Measurements from ENCODE around the gene CSPG4. TPM values are rescaled to one million over a fixed set of nuclear protein-coding genes. Genes with fewer than 3 reads are reported as not detected.

CSPG4 gene
- total and polyA plus RNA-seq, 2 of the 4 experiments (the other 2 are of a cell fraction), result 12.4 to 28.4 TPM

- CTCF ChIA-PET, result interaction anchor here (1.4 kb wide), 1 partner anchor 104 kb away, joined by 4 read pairs; no protein-coding TSS in a partner anchor
Observed at GRCh38 chr15:75693501-75694240, 19.0 kb downstream of the CSPG4 start.

More at GRCh38 chr15:75693501-75694240, 19.0 kb downstream of the CSPG4 start:
- Histone ChIP-seq H3K27ac (ENCODE audit: insufficient read depth, low read length) (peak overlapping the region; percentile 91), H4K8ac (ENCODE audit: low read depth in 2 of 2, low read length in 2 of 2) (peak overlapping the region; percentile 44 to 86), H2BK15ac (ENCODE audit: low read depth, low read length) (peak overlapping the region; percentile 94; the same call in 2 of the 3 replicates), H3K14ac (replicated peaks; ENCODE audit: low read depth, low read length) (peak overlapping the region; percentile 96), H3K56ac (ENCODE audit: extremely low read depth, insufficient read depth, low read length) (peak overlapping the region; percentile 67), H3K79me1 (ENCODE audit: low read depth in 1 of 2, low read length in 2 of 2) (peaks cover 11 to 52% of the 10 kb centered on the region in 2 experiments), H3K9me1 (ENCODE audit: insufficient read depth, low read length) (peaks cover 6% of the 10 kb centered on the region), H3K4me2 (ENCODE audit: low read depth, low read length) (peak overlapping the region; percentile 10), H3K9ac (ENCODE audit: low read depth, low read length) (peak overlapping the region; percentile 58), H2BK5ac (ENCODE audit: low read depth, low read length, poor library complexity, severe bottlenecking) (peak overlapping the region; percentile 93), H3K9me3 (ENCODE audit: control insufficient read depth, insufficient read depth, low read length) (no peaks in the 10 kb centered on the region), H2AK5ac (ENCODE audit: low read depth, low read length) (peak overlapping the region; percentile 93), H4K20me1 (ENCODE audit: insufficient read depth, low read length) (peaks cover 8% of the 10 kb centered on the region; the same call in 1 of the 2 replicates), H3K4me1 (ENCODE audit: control insufficient read depth, insufficient read depth, low read length) (peaks cover 25% of the 10 kb centered on the region), H3K4ac (ENCODE audit: low read depth, low read length) (peak overlapping the region; percentile 99), H2BK20ac (ENCODE audit: low read depth, low read length) (peak overlapping the region; percentile 89), H3K4me3 (ENCODE audit: insufficient read depth, low read depth, low read length) (no peak overlapping the region), H3K27me3 (ENCODE audit: control insufficient read depth, insufficient read depth, low read length) (no peaks in the 10 kb centered on the region), H3K23ac (ENCODE audit: low read depth, low read length) (peak overlapping the region; percentile 94), H2AFZ (replicated peaks; ENCODE audit: low read length, poor library complexity) (peak overlapping the region; percentile 61), H2AK9ac (replicated peaks; ENCODE audit: low read depth, low read length, poor library complexity) (peak overlapping the region; percentile 50), H4K91ac (ENCODE audit: insufficient read depth, low read depth, low read length) (peak overlapping the region; percentile 92), H3K18ac (ENCODE audit: low read depth, low read length) (peak overlapping the region; percentile 73), H4K5ac (ENCODE audit: low read depth, low read length) (peak overlapping the region; percentile 35), H2BK120ac (ENCODE audit: low read depth, low read length) (peak overlapping the region; percentile 94), H3K36me3 (ENCODE audit: control insufficient read depth, insufficient read depth, low read length) (peaks cover 8% of the 10 kb centered on the region)
- dilution Hi-C loops (cut with HindIII; ENCODE audit: low sequenced_read_pairs, unreplicated experiment) (no loop called here), in situ Hi-C loops (cut with MboI; ENCODE audit: low sequenced_read_pairs) (no loop called here), intact Hi-C loops (cut with micrococcal nuclease) (loop anchor here (2.0 kb wide), 2 partner anchors 39 to 109 kb away; no protein-coding TSS in a partner anchor)
- WGBS, 2 experiments (ENCODE audit: extremely low coverage in 2 of 2, insufficient read length in 1 of 2), result 63% methylated on average over 2 of the region's 14 CpGs; no CpG with 5 or more reads in 1 of the 2 experiments
- DNase-seq (peak; percentile 76), ATAC-seq (ENCODE audit: low read depth) (no peak)
- POLR2A ChIA-PET (ENCODE audit: unreplicated experiment), result interaction anchor here (0.7 kb wide), 1 partner anchor 16 kb away, joined by 3 read pairs; no protein-coding TSS in a partner anchor
- BruUV-seq (replicated peaks), result no TSS peak
- TF ChIP-seq, protein P1, sequence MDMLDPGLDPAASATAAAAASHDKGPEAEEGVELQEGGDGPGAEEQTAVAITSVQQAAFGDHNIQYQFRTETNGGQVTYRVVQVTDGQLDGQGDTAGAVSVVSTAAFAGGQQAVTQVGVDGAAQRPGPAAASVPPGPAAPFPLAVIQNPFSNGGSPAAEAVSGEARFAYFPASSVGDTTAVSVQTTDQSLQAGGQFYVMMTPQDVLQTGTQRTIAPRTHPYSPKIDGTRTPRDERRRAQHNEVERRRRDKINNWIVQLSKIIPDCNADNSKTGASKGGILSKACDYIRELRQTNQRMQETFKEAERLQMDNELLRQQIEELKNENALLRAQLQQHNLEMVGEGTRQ (IDR thresholded peaks at IDR 0.05; ENCODE audit: low read depth, low read length), result no peak
- no peak for TF ChIP-seq RFX5 (IDR thresholded peaks at IDR 0.05; ENCODE audit: low read depth, low read length)
- no peak for TF ChIP-seq POLR2A (IDR thresholded peaks at IDR 0.05; ENCODE audit: low read depth, low read length)
- TF ChIP-seq MAZ (IDR thresholded peaks at IDR 0.05; ENCODE audit: borderline replicate concordance, low read depth, low read length), result no peak
- TF ChIP-seq BHLHE40 (IDR thresholded peaks at IDR 0.05; ENCODE audit: low read depth, low read length), result no peak
- TF ChIP-seq CEBPB (IDR thresholded peaks at IDR 0.05; ENCODE audit: low read depth, low read length), result no peak
- TF ChIP-seq CHD1 (IDR thresholded peaks at IDR 0.05; ENCODE audit: low read depth, low read length), result no peak
- no peak for TF ChIP-seq ELK1 (IDR thresholded peaks at IDR 0.05; ENCODE audit: borderline replicate concordance, low read depth, low read length)
- TF ChIP-seq RCOR1 (IDR thresholded peaks at IDR 0.05; ENCODE audit: insufficient replicate concordance, low read length), result no peak
- TF ChIP-seq SMC3 (IDR thresholded peaks at IDR 0.05; ENCODE audit: low read depth, low read length), result no peak
- no peak for TF ChIP-seq RAD21 (IDR thresholded peaks at IDR 0.05; ENCODE audit: low read length)
- TF ChIP-seq CTCF (conservative IDR thresholded peaks at IDR 0.05; ENCODE audit: low read depth, low read length), result no peak
- no peak for TF ChIP-seq MXI1 (IDR thresholded peaks at IDR 0.05; ENCODE audit: borderline replicate concordance, low read depth, low read length)

Data from IMR-90 (cell line).